SK-N-MC (cell line): ENCODE results near the gene UGT1A6.

Source experiments
- EZH2 ChIP-seq: fragments of 200-600 bp; sonication (generic); IDR thresholded peaks from one replicate; pipeline ENCODE4 v1.6.1; 2017; ENCODE audit warnings: antibody characterized with exemption
- FOXP2 ChIP-seq: optimal IDR thresholded peaks from 2 replicates; pipeline ENCODE3; 2011; ENCODE audit warnings: mild to moderate bottlenecking, moderate library complexity; ENCODE audit not compliant: insufficient read depth; ENCODE audit errors: extremely low read length, control extremely low read depth
- POLR2AphosphoS5 ChIP-seq: IDR thresholded peaks from 2 replicates; pipeline ENCODE4 v1.6.1; 2012; ENCODE audit warnings: mild to moderate bottlenecking, low read depth, low read length, borderline replicate concordance

GRCh38 chr2:233686928-233687327 is 5.8 kb upstream of the UGT1A6 start:
- TF ChIP-seq POLR2AphosphoS5 (no peak), EZH2 (no peak), FOXP2 (no peak)
